Fibroblast of the conjunctiva (primary cell): ENCODE results near the gene CCDC90B.

Source experiments
- DNase-seq: peaks from one replicate; pipeline ENCODE4 v3.0.0-alpha.2; 2010; ENCODE audit warnings: low read depth

CCDC90B gene

DNA sequence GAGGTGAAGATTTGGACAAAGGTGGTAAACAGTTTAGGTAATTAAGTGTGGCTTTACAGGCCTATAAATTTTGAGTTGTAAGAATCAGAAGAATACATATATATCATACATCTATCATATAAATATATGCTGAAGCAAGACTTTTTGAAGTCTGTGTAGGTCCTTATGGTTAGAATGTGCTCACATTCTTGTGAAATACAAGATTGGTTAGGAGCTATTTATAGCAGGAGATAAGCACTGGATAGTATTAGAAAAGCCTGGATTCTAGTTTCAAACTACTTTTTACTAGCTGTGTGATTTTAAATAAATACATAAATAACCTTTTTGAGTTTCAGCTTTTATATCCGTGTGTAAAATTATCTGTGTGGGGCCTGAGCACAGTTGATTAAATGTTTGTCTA lies 50.3 kb downstream of the CCDC90B start:
- DNase-seq: no peak

DNA sequence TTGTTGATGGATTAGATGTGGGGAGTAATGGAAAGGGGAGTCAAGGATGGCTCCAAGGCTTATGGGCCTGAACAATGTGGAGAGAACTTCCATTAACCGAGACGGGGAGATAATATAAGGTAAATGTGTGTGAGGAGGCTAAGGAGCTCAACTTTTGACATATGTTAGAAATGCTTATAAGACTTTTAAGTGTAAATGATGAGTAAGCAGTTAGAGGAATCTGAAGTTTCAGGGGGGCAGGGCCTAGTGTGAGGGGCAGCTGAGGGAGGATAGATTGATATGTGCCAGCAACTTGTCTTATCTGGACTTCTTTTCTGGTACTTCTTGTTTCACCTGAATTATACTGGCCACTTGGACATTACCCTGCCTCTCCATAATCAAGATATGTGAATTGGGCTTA lies 62.7 kb downstream of the CCDC90B start:
- DNase-seq: no peak

DNA sequence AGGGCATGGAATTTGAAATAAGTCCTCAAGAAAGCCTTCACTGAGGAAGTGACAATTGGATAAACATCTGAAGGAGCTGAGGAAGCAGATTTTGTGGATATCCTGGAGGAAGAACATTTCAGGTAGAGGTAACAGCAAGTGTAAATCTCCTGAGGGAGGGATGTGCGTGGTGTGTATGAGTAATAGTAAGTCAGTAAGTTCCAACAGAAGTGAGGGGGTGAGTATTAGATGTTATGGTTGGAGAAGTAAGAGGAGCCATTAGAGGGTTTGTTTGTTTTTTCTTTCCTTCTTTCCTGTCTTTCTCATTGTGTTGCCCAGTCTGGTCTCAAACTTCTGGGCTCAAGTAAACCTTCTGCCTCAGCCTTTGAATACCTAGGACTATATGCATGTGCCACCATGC lies 63.7 kb downstream of the CCDC90B start:
- DNase-seq: no peak

DNA sequence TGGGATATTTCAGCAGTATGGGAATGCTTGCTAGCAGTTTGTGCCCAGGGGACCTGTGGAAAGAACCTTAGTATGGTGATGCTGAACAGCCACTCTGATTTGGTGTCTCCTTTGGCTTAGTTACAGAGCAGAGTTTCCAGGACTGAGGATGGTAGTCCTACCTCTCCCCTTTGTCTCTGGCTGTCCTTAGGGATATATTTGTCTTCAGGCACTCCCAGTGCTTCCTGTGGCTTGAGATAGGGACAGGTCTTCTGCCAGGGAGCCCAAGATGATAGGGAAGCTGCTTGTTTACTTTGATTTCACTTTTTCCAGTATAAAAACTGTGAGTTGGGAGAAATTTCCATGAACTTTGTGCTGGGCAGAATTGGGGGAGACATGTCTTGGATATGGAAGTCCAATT lies 64.5 kb downstream of the CCDC90B start:
- DNase-seq: no peak

DNA sequence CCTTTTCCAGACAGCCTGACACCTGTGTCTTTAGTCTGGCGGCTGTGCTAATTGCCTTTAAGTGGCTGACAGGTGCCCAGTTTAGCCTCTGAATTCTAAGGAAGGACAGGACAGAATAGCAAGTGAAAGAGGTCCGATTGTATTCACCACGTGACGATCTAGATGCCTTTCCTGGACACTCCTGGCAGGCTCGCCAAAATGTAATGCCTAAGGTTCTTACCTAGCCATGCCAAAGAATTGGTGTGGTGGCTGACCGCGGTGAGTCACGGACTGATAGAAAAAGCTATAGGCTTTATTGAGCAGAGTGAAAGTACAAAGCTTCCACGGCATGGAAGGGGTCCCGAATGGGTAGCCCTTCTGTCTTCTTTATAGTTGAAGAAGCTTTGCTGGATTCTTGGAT lies 65.9 kb downstream of the CCDC90B start:
- DNase-seq: no peak

DNA sequence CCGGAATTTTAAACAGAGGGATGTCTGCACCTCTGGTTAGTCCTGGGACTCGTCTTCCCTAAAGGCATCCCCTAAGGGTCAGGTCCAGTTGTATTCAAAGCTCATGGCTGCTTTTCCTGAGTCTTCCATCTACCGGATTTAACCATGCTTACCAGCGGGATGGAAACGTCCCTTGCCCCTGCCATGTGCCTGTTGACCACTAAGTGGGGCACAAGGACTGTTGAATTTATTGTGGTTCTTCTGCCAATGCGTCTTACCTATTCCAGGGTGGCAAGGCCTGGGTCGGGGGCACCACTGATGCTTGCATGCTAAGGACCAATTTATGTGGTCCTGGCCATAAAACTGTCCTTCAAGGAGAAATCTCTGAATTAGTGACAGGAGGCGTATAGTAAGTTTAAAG lies 67.1 kb downstream of the CCDC90B start:
- no peak for DNase-seq
